ENCODE measurements around the gene NT5C3B. TPM values are rescaled to one million over a fixed set of nuclear protein-coding genes. Genes with fewer than 3 reads are reported as not detected.
A peak's percentile ranks its signal among the peaks of the same experiment; 100 is the strongest.
"Not testable (repeated sequence)": the region's sequence is repeated elsewhere in the genome, so short reads cannot be mapped to it uniquely, and the experiment has no call there.

The NT5C3B gene
- total and polyA plus RNA-seq, 12 donors: 36.2 to 121 (median 50.7) TPM

GRCh38 chr17:41777157-41777573 is 58.9 kb downstream of the NT5C3B start:
- Histone ChIP-seq H3K4me3 (no peak overlapping the region), H3K4me1 (replicated peaks in 1 of 2) (peaks cover 4 to 30% of the 10 kb centered on the region in 2 donors), H3K27ac (peak overlapping the region in 2 of 5 donors; percentile 79 to 85), H3K9me3 (replicated peaks in 1 of 3) (no peaks in the 10 kb centered on the region), H3K27me3 (no peaks in the 10 kb centered on the region), H3K36me3 (replicated peaks in 1 of 2) (no peaks in the 10 kb centered on the region)
- intact Hi-C loops (cut with DNase I): no loop called here
- TF ChIP-seq POLR2A (IDR thresholded peaks at IDR 0.05) (no peak), CTCF (IDR thresholded peaks at IDR 0.05) (peak in 1 of 6 experiments; percentile 21)
- 53 to 59% (median 55%) methylated on average over 3 to 4 of the region's 4 CpGs for WGBS, 4 donors
- no peak for DNase-seq

GRCh38 chr17:41776262-41776900 is 59.7 kb downstream of the NT5C3B start:
- H3K9me3 ChIP-seq (replicated peaks in 1 of 3); H3K36me3 ChIP-seq (replicated peaks in 1 of 2); H3K4me3 ChIP-seq; H3K27me3 ChIP-seq; intact Hi-C loops (cut with DNase I): not testable (repeated sequence)
- 83 to 86% (median 84%) methylated on average over 14 of the region's 14 CpGs for WGBS, 4 donors
- Histone ChIP-seq H3K27ac (peak overlapping the region in 2 of 5 donors; percentile 79 to 85), H3K4me1 (replicated peaks in 1 of 2) (peaks cover 4 to 25% of the 10 kb centered on the region in 2 donors)
- DNase-seq: peak in 1 of 7 donors; percentile 8

DNA sequence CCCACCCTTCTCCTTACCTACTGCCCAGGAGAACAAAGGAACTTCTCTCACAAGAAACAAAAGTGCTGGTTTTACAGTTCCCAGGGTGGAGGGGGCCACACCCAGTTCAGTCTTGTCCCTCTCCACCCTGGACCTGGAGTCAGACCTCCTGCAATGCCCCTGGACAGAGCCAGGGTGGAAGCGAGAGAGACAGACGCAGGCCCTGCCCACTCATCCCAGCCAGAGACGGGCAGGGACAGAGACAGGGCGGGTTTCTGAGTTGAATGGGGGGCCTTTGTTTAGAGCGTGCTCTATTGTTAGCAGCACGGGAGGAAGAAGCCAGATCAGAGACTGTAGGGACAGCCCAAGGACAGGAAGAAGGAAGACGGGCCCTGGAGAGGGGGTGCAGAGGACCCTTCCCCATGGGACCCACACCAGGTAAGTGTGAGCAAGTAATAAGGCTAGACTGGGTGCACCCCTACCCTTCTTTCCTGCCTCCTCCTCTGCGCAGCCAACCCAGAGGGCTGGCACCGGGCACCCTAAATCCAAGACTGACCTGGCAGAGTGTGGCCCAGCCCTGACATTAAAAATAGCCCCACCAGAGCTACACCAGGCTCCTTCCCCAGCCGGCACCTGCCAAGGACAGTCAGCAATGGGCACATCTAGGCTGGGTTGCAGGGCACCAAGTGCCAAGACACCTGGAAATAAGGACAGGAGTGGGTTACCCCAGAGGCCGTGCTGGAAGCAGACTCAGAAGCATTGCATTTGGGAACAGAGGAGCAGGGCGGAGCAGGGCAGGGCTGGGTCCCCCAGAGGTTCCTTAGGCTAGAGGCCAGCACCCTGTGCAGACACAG is 60.4 kb downstream of the NT5C3B start:
- Histone ChIP-seq H3K27me3 (no peaks in the 10 kb centered on the region), H3K4me1 (replicated peaks in 1 of 2) (peaks cover 4 to 23% of the 10 kb centered on the region in 2 donors), H3K4me3 (no peak overlapping the region), H3K36me3 (replicated peaks in 1 of 2) (peaks cover 0 to 4% of the 10 kb centered on the region in 2 donors), H3K9me3 (replicated peaks in 1 of 3) (no peaks in the 10 kb centered on the region), H3K27ac (peak overlapping the region in 3 of 5 donors; percentile 25 to 85 (median 47))
- peak in 3 of 7 donors; percentile 13 to 46 (median 21) for DNase-seq
- no peak for TF ChIP-seq POLR2A (IDR thresholded peaks at IDR 0.05)
- TF ChIP-seq CTCF (IDR thresholded peaks at IDR 0.05): no peak
- WGBS, 4 donors: 72 to 84% (median 77%) methylated on average over 10 to 12 of the region's 12 CpGs
- intact Hi-C loops (cut with DNase I): no loop called here

Small RNA genes within 50 kb of the gene (small RNA-seq; reads per million reads assigned to genes)
- 0 reads per million in 2 donors for gene AC125257.2

Other genes with a start within 250 kb of the NT5C3B start
- gene KRT14, start 249.3 kb downstream of the NT5C3B start, total RNA-seq: under 1 TPM in 1 of 9 donors, not detected in 8; 0.35 TPM
- 1 to 10 TPM in 1 of 3 donors, not detected in 2; 1.2 TPM for gene KRT14, start 249.3 kb downstream of the NT5C3B start, polyA plus RNA-seq
- gene KRT16, start 223.5 kb downstream of the NT5C3B start, total RNA-seq: 1 to 10 TPM in 2 of 9 donors, under 1 TPM in 5, not detected in 2; 0.18 to 3.0 (median 0.53) TPM
- 1 to 10 TPM in 2 of 3 donors, not detected in 1; 2.6 to 4.5 TPM for gene KRT16, start 223.5 kb downstream of the NT5C3B start, polyA plus RNA-seq
- gene KRT17, start 211.7 kb downstream of the NT5C3B start, total RNA-seq: under 1 TPM in 3 of 9 donors, not detected in 6; 0.39 to 0.55 (median 0.55) TPM
- 1 to 10 TPM in 1 of 3 donors, under 1 TPM in 1, not detected in 1; 0.97 to 1.3 TPM for gene KRT17, start 211.7 kb downstream of the NT5C3B start, polyA plus RNA-seq
- gene EIF1, start 147.3 kb downstream of the NT5C3B start, total RNA-seq: 1,000 to 10,000 TPM in 1 of 9 donors, 100 to 1,000 TPM in 8; 105 to 1,189 (median 176) TPM
- 1,000 to 10,000 TPM in 1 of 3 donors, 100 to 1,000 TPM in 2; 269 to 1,002 (median 614) TPM for gene EIF1, start 147.3 kb downstream of the NT5C3B start, polyA plus RNA-seq
- gene GAST, start 123.9 kb downstream of the NT5C3B start, total RNA-seq: not detected
- gene GAST, start 123.9 kb downstream of the NT5C3B start, polyA plus RNA-seq: not detected
- 1 to 10 TPM in 3 of 9 donors, under 1 TPM in 5, not detected in 1; 0.17 to 2.8 (median 0.58) TPM for gene HAP1, start 101.6 kb downstream of the NT5C3B start, total RNA-seq
- 1 to 10 TPM in 1 of 3 donors, under 1 TPM in 2; 0.26 to 2.8 (median 0.91) TPM for gene HAP1, start 101.6 kb downstream of the NT5C3B start, polyA plus RNA-seq
- 10 to 100 TPM in 8 of 9 donors, 1 to 10 TPM in 1; 9.6 to 81.3 (median 35.5) TPM for gene JUP, start 49.5 kb downstream of the NT5C3B start, total RNA-seq
- 10 to 100 TPM in 2 of 3 donors, 1 to 10 TPM in 1; 4.9 to 27.8 (median 21.1) TPM for gene JUP, start 49.5 kb downstream of the NT5C3B start, polyA plus RNA-seq
- gene P3H4, start 24.3 kb downstream of the NT5C3B start, total RNA-seq: 10 to 100 TPM; 22.7 to 67.2 (median 30.8) TPM
- 10 to 100 TPM; 12.8 to 19.1 (median 14.1) TPM for gene P3H4, start 24.3 kb downstream of the NT5C3B start, polyA plus RNA-seq
- 100 to 1,000 TPM in 3 of 9 donors, 10 to 100 TPM in 6; 62.3 to 131 (median 86.3) TPM for gene FKBP10, start 23.2 kb downstream of the NT5C3B start, total RNA-seq
- 100 to 1,000 TPM in 2 of 3 donors, 10 to 100 TPM in 1; 28.4 to 244 (median 157) TPM for gene FKBP10, start 23.2 kb downstream of the NT5C3B start, polyA plus RNA-seq
- gene KLHL10, start 1.6 kb upstream of the NT5C3B start, total RNA-seq: under 1 TPM in 1 of 9 donors, not detected in 8; 0.29 TPM
- gene KLHL10, start 1.6 kb upstream of the NT5C3B start, polyA plus RNA-seq: under 1 TPM in 2 of 3 donors, not detected in 1; 0.10 to 0.24 TPM
- 10 to 100 TPM; 14.7 to 42.9 (median 22.9) TPM for gene KLHL11, start 29.2 kb upstream of the NT5C3B start, total RNA-seq
- gene KLHL11, start 29.2 kb upstream of the NT5C3B start, polyA plus RNA-seq: 1 to 10 TPM in 1 of 3 donors, under 1 TPM in 2; 0.17 to 3.2 (median 0.97) TPM
- 100 to 1,000 TPM in 2 of 9 donors, 10 to 100 TPM in 7; 61.8 to 190 (median 74.4) TPM for gene ACLY, start 82.7 kb upstream of the NT5C3B start, total RNA-seq
- 100 to 1,000 TPM in 1 of 3 donors, 10 to 100 TPM in 2; 18.0 to 132 (median 22.7) TPM for gene ACLY, start 82.7 kb upstream of the NT5C3B start, polyA plus RNA-seq
- gene ODAD4, start 94.4 kb upstream of the NT5C3B start, total RNA-seq: 1 to 10 TPM in 1 of 9 donors, under 1 TPM in 7, not detected in 1; 0.39 to 1.4 (median 0.46) TPM
- 1 to 10 TPM; 1.2 to 3.5 (median 1.3) TPM for gene ODAD4, start 94.4 kb upstream of the NT5C3B start, polyA plus RNA-seq
- 10 to 100 TPM; 28.8 to 78.5 (median 69.2) TPM for gene CNP, start 130.6 kb upstream of the NT5C3B start, total RNA-seq
- 10 to 100 TPM; 27.9 to 44.6 (median 34.2) TPM for gene CNP, start 130.6 kb upstream of the NT5C3B start, polyA plus RNA-seq
- gene DNAJC7, start 181.2 kb upstream of the NT5C3B start, total RNA-seq: 10 to 100 TPM; 44.4 to 96.4 (median 66.2) TPM
- gene DNAJC7, start 181.2 kb upstream of the NT5C3B start, polyA plus RNA-seq: 100 to 1,000 TPM; 102 to 148 (median 134) TPM
- gene NKIRAS2, start 183.9 kb upstream of the NT5C3B start, total RNA-seq: 10 to 100 TPM; 22.9 to 56.8 (median 27.5) TPM
- gene NKIRAS2, start 183.9 kb upstream of the NT5C3B start, polyA plus RNA-seq: 10 to 100 TPM; 23.1 to 31.9 (median 31.4) TPM
- gene C17orf113, start 214.4 kb upstream of the NT5C3B start, total RNA-seq: 1 to 10 TPM in 1 of 9 donors, under 1 TPM in 8; 0.14 to 1.1 (median 0.69) TPM
- gene C17orf113, start 214.4 kb upstream of the NT5C3B start, polyA plus RNA-seq: under 1 TPM; 0.20 to 0.72 (median 0.34) TPM